Panc1 (cell line): ENCODE measurements around the gene DSG3. TPM values are rescaled to one million over a fixed set of nuclear protein-coding genes. Genes with fewer than 3 reads are reported as not detected.

Experiments used
- ATAC-seq: fragments of 200-7000 bp; cut with Tn5 transposase; 2 replicates; pipeline ENCODE4 v1.9.1; 2020; ENCODE audit warnings: mild to moderate bottlenecking, moderate library complexity
- BruUV-seq: library from RNA; stranded (reverse); fragments of 400-500 nt; replicated peaks from 2 replicates; lab custom pipeline; 2021; lab: Mats Ljungman, UMichigan
- CTCF ChIA-PET: fragments of 300-600 bp; sonication (Branson Sonifier 250); formaldehyde crosslinking; loops from one replicate; lab custom pipeline; 2022; ENCODE audit warnings: antibody characterized with exemption; lab: Charles Lee
- POLR2A ChIA-PET: fragments of 300-600 bp; sonication (Branson Sonifier 250); formaldehyde crosslinking; loops from one replicate; lab custom pipeline; 2022; ENCODE audit warnings: antibody characterized with exemption; lab: Charles Lee
- DNase-seq: peaks from one replicate; pipeline ENCODE4 v3.0.0-alpha.2; 2010; ENCODE audit warnings: low read depth, low spot score
- H3K27ac ChIP-seq: 2 replicates; pipeline ENCODE4 v1.5.1; 2011; ENCODE audit warnings: mild to moderate bottlenecking, low read length, inconsistent platforms
- H3K27me3 ChIP-seq: fragments of 200-500 bp; sonication (Bioruptor generic); 2 replicates; pipeline ENCODE4 v1.6.0; 2014; ENCODE audit warnings: low read length, inconsistent platforms; ENCODE audit not compliant: control insufficient read depth, insufficient read depth
- H3K36me3 ChIP-seq: fragments of 200-500 bp; sonication (Bioruptor generic); 2 replicates; pipeline ENCODE4 v1.5.1; 2014; ENCODE audit warnings: inconsistent platforms, mild to moderate bottlenecking, low read length, moderate library complexity; ENCODE audit not compliant: control insufficient read depth, insufficient read depth
- H3K4me1 ChIP-seq: 2 replicates; pipeline ENCODE4 v1.5.1; 2011; ENCODE audit warnings: inconsistent platforms, mild to moderate bottlenecking, low read length, moderate library complexity; ENCODE audit not compliant: control insufficient read depth, insufficient read depth
- H3K4me3 ChIP-seq, 2 experiments: 2 replicates each; pipeline ENCODE4 v1.5.1; 2011 to 2012; ENCODE audit warnings: low read depth in 2 of 2, low read length in 2 of 2, mild to moderate bottlenecking in 2 of 2, inconsistent platforms in 1 of 2, moderate library complexity in 1 of 2
- H3K9me3 ChIP-seq: fragments of 200-500 bp; sonication (Bioruptor generic); 2 replicates; pipeline ENCODE4 v1.5.1; 2014; ENCODE audit warnings: low read depth, mild to moderate bottlenecking, inconsistent platforms, low read length, moderate library complexity; ENCODE audit not compliant: control insufficient read depth, insufficient read depth
- CTCF ChIP-seq: fragments of 450-650 bp; IDR thresholded peaks from 2 replicates; pipeline ENCODE4 v1.5.1; 2017; ENCODE audit warnings: mild to moderate bottlenecking
- POLR2AphosphoS5 ChIP-seq: IDR thresholded peaks from 2 replicates; pipeline ENCODE4 v1.6.1; 2012; ENCODE audit warnings: mild to moderate bottlenecking, low read depth, low read length, moderate library complexity
- REST ChIP-seq, 2 experiments: IDR thresholded peaks; 2 replicates each; pipeline ENCODE4 v1.6.1; 2011 to 2012; ENCODE audit warnings: low read depth in 2 of 2, control low read depth in 1 of 2, low read length in 1 of 2, mild to moderate bottlenecking in 1 of 2, moderate library complexity in 1 of 2; ENCODE audit not compliant: insufficient read depth in 1 of 2
- SIN3A ChIP-seq: IDR thresholded peaks from 2 replicates; pipeline ENCODE4 v1.6.1; 2012; ENCODE audit warnings: low read depth, mild to moderate bottlenecking, low read length, moderate library complexity, borderline replicate concordance; ENCODE audit not compliant: insufficient read depth
- TCF7L2 ChIP-seq: IDR thresholded peaks from 2 replicates; pipeline ENCODE4 v1.6.1; 2011; ENCODE audit warnings: mild to moderate bottlenecking, low read depth, low read length, inconsistent platforms
- in situ Hi-C: cut with HindIII; loops from 2 replicates; pipeline ENCODE4 v1.10.0; 2016; ENCODE audit warnings: low sequenced_read_pairs, low pct_unique_long_range_greater_than_20kb
- intact Hi-C: fragments of 100-400 bp; cut with micrococcal nuclease; formaldehyde crosslinking; loops from one replicate; pipeline ENCODE4 v1.10.0; 2022; ENCODE audit not compliant: unreplicated experiment
- total RNA-seq: library from RNA; stranded (reverse); gene quantifications from one replicate; pipeline ENCODE4 v1.2.1, GENCODE V29; 2021; ENCODE audit not compliant: unreplicated experiment

DSG3 gene
- total RNA-seq, 1 experiment from 2014 or later: 0.03 TPM

DNA sequence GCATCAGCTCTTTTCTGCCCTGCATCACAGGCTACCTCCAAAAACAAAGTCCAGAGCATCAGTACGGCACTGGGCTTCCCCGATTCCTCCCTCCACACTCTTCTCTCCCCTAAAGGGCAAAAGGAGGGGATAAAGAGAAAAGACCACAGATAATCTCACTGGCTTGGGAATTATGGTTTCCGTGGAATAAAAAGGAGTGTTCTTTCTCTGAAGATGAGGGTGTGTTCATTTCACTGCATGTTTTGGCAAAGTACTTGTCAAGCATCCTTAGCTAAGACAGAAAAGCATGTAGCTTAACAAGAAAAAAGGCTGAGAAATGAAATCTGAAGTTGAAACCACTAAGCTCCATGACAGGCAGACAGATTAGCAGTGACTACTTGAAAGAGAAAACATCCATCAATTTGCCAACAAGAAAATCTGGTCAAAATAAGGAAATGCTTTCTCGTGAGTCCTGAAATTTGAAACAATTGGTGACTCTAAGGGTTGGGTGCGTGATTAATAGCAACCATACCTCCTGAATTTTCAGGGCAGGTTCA lies 20.6 kb upstream of the DSG3 start:
- in situ Hi-C loops: no loop called here
- CTCF ChIA-PET: interaction anchor here (0.5 kb wide), 1 partner anchor 32 kb away, joined by 3 read pairs; no protein-coding TSS in a partner anchor

DNA sequence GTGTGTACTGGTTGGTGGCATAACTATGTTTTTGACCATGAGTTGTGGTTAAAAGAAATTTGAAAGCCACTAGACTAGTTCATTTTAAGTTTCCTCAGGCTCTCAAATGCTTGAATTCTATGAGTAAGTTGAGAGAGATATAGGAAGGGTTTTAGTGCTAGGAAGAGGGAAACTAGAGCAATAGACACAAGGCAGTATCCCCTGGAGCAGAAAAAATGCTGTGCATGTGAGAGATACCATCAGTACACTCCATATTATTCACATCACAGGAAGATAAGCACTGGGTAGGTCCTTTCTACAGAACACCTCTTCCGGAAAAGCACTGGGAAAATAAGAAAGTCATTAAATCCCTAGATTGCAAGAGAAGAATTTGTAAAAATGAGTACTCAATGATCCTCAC lies 19.3 kb upstream of the DSG3 start:
- Histone ChIP-seq H3K36me3 (no peaks in the 10 kb centered on the region), H3K9me3 (no peaks in the 10 kb centered on the region), H3K27ac (no peak overlapping the region), H3K4me3 (no peak overlapping the region), H3K4me1 (no peaks in the 10 kb centered on the region), H3K27me3 (no peaks in the 10 kb centered on the region)
- DNase-seq (no peak), ATAC-seq (no peak)
- BruUV-seq: no TSS peak
- TF ChIP-seq CTCF: no peak
- TF ChIP-seq TCF7L2: no peak
- no peak for TF ChIP-seq POLR2AphosphoS5
- no peak for TF ChIP-seq REST (IDR thresholded peaks at IDR 0.05; ENCODE audit: insufficient read depth in 1 of 2, low read depth in 2 of 2, low read length in 1 of 2)
- no peak for TF ChIP-seq SIN3A
- intact Hi-C loops: loop anchor here (10.0 kb wide), 1 partner anchor 77 kb away; no protein-coding TSS in a partner anchor
- POLR2A ChIA-PET: no interaction called here
- in situ Hi-C loops: no loop called here
- CTCF ChIA-PET: no interaction called here

More for the DNA sequence above, 20.6 kb upstream of the DSG3 start:
- Histone ChIP-seq H3K4me1 (no peaks in the 10 kb centered on the region), H3K27me3 (no peaks in the 10 kb centered on the region), H3K9me3 (no peaks in the 10 kb centered on the region), H3K4me3 (no peak overlapping the region), H3K36me3 (no peaks in the 10 kb centered on the region), H3K27ac (no peak overlapping the region)
- BruUV-seq: no TSS peak
- ATAC-seq (no peak), DNase-seq (no peak)
- TF ChIP-seq SIN3A (no peak), TCF7L2 (no peak), POLR2AphosphoS5 (no peak), REST (IDR thresholded peaks at IDR 0.05; ENCODE audit: insufficient read depth in 1 of 2, low read depth in 2 of 2, low read length in 1 of 2) (no peak), CTCF (no peak)
- POLR2A ChIA-PET: no interaction called here
- intact Hi-C loops: loop anchor here (10.0 kb wide), 1 partner anchor 78 kb away; no protein-coding TSS in a partner anchor
